Measurements from ENCODE around the gene SUGCT.

GRCh38 chr7:40474790-40475680, 340.2 kb downstream of the SUGCT start:
- TF ChIP-seq TCF7 (CRISPR knock-in tag; IDR thresholded peaks at IDR 0.05; ENCODE audit: low read depth) (no peak), USF1 (CRISPR knock-in tag; IDR thresholded peaks at IDR 0.05) (no peak)
